ENCODE results near the gene UBE2G1. TPM values are rescaled to one million over a fixed set of nuclear protein-coding genes. Genes with fewer than 3 reads are reported as not detected.

Gene UBE2G1
- total RNA-seq, 4 donors from 2014 or later = 16.5 to 51.8 (median 33.9) TPM

DNA sequence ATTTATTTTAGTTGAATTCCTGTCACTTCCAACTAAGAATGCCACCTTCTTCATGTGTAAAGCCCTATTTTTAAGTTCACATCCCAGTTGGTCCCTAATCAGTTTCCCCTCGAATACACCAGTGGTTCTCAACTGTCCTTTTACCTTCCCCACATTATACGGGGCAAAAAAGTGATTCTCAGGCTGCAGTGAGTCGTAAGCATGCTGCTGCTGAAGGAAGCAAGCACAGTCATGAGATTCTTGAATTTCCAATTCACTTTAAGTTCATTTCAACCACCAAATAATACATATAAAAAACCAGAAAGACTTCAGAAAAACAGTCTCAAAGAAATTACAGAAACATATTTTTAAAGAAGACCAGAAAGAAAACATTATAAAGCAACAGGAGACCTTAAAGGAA is 47.9 kb downstream of the UBE2G1 start:
- Histone ChIP-seq H3K36me3 (no peaks in the 10 kb centered on the region), H3K9me3 (no peaks in the 10 kb centered on the region), H3K27ac (peak overlapping the region; percentile 42 to 55), H3K4me1 (peaks cover 0 to 8% of the 10 kb centered on the region in 2 donors), H3K4me3 (no peak overlapping the region), H3K27me3 (no peaks in the 10 kb centered on the region)
- DNase-seq = no peak
- intact Hi-C loops (cut with DNase I; ENCODE audit: low total_unique reads) = no loop called here
- no peak for TF ChIP-seq POLR2A (IDR thresholded peaks at IDR 0.05)
- TF ChIP-seq, protein P1, sequence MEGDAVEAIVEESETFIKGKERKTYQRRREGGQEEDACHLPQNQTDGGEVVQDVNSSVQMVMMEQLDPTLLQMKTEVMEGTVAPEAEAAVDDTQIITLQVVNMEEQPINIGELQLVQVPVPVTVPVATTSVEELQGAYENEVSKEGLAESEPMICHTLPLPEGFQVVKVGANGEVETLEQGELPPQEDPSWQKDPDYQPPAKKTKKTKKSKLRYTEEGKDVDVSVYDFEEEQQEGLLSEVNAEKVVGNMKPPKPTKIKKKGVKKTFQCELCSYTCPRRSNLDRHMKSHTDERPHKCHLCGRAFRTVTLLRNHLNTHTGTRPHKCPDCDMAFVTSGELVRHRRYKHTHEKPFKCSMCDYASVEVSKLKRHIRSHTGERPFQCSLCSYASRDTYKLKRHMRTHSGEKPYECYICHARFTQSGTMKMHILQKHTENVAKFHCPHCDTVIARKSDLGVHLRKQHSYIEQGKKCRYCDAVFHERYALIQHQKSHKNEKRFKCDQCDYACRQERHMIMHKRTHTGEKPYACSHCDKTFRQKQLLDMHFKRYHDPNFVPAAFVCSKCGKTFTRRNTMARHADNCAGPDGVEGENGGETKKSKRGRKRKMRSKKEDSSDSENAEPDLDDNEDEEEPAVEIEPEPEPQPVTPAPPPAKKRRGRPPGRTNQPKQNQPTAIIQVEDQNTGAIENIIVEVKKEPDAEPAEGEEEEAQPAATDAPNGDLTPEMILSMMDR (IDR thresholded peaks at IDR 0.05) = no peak

DNA sequence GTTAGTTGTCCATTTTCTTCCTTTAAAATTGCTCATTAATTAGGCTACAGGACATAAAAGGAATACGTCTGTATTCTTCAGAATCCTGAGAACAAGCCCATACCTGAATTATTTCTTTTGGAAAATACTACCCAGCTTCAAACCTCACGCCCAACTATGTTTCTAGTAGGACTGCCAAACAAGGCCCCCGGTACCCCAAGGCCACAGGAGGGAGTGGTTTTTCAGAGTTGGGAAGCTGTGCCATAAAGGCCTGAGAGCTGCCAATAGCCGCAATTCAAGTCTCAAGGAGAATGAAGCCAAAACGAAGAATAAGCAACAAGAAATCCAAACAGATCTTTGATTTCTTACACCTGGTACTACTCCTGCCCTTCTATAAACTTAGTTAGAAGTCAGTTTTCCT is 48.3 kb downstream of the UBE2G1 start:
- TF ChIP-seq, protein P1 (IDR thresholded peaks at IDR 0.05) = no peak
- TF ChIP-seq POLR2A (IDR thresholded peaks at IDR 0.05) = no peak
- Histone ChIP-seq H3K4me1 (peaks cover 0 to 8% of the 10 kb centered on the region in 2 donors), H3K27me3 (no peaks in the 10 kb centered on the region), H3K4me3 (no peak overlapping the region), H3K9me3 (no peaks in the 10 kb centered on the region), H3K27ac (peak overlapping the region; percentile 42 to 55), H3K36me3 (no peaks in the 10 kb centered on the region)
- DNase-seq = no peak
- intact Hi-C loops (cut with DNase I; ENCODE audit: low total_unique reads) = no loop called here

DNA sequence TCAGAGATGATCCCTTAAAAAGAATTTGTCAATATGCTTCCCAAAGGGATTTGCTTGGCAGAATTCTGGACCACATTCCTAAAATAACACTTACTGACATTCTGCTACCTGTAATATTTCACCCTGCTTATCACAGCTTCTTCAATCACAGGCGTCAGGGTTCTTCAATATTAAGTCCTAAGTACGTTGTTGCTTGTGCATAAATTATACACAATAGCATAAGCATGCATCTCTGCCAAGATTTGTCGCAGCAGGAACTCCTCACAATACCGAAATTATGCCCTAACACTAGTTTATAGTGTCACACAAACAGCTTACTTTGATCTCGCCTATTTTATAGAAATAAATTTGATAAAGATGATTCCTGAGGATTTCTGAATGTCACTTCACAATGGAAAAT is 48.9 kb downstream of the UBE2G1 start:
- Histone ChIP-seq H3K27ac (peak overlapping the region; percentile 42 to 55), H3K36me3 (no peaks in the 10 kb centered on the region), H3K9me3 (no peaks in the 10 kb centered on the region), H3K27me3 (no peaks in the 10 kb centered on the region), H3K4me3 (no peak overlapping the region), H3K4me1 (peaks cover 0 to 8% of the 10 kb centered on the region in 2 donors)
- intact Hi-C loops (cut with DNase I; ENCODE audit: low total_unique reads) = no loop called here
- DNase-seq = no peak
- TF ChIP-seq POLR2A (IDR thresholded peaks at IDR 0.05) = no peak
- TF ChIP-seq, protein P1 (IDR thresholded peaks at IDR 0.05) = no peak

DNA sequence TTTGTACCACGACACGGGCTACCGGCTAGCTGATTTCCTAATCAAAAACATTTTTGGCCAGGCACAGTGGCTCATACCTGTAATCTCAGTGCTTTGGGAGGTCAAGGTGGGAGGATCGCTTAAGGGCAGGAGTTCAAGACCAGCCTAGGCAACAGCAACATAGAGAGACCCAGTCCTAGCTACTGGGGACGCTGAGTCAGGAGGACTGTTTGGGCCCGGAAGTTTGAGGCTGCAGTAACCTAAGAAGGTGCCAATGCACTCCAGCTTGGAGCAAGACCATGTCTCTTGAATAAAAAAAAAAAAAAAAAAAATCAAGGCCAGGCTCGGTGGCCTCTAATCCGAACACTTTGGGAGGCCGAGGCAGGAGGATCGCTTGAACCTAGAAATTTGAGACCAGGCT is 49.8 kb downstream of the UBE2G1 start:
- intact Hi-C loops (cut with DNase I; ENCODE audit: low total_unique reads) = no loop called here
- H3K9me3 ChIP-seq = no peaks in the 10 kb centered on the region
- no peak overlapping the region for H3K27ac ChIP-seq
- no peak for DNase-seq
- H3K27me3 ChIP-seq = no peaks in the 10 kb centered on the region
- no peak overlapping the region for H3K4me3 ChIP-seq
- peaks cover 0 to 8% of the 10 kb centered on the region in 2 donors for H3K4me1 ChIP-seq
- TF ChIP-seq, protein P1 (IDR thresholded peaks at IDR 0.05) = no peak
- TF ChIP-seq POLR2A (IDR thresholded peaks at IDR 0.05) = no peak
- H3K36me3 ChIP-seq = no peaks in the 10 kb centered on the region

DNA sequence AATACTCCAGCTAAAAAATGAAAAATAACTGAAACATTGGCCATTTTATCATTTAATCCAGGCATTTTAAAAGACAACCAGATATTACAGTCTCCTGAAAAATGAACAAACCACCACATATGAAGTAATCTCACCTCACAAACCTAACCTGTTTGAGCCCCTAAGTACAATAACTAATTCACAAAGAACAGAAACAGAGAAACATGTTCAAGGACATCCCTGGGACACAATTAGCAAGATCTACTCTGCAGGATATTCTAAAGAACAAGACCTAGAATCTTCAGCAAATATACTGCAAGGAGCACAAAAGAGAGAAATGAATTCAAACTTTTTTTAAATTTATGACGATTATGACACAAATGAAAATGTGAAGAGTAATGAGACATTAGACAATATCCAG is 51.9 kb downstream of the UBE2G1 start:
- Histone ChIP-seq H3K4me3 (no peak overlapping the region), H3K9me3 (no peaks in the 10 kb centered on the region), H3K4me1 (peaks cover 7 to 8% of the 10 kb centered on the region in 2 donors), H3K36me3 (no peaks in the 10 kb centered on the region), H3K27me3 (no peaks in the 10 kb centered on the region), H3K27ac (no peak overlapping the region)
- intact Hi-C loops (cut with DNase I; ENCODE audit: low total_unique reads) = no loop called here
- TF ChIP-seq, protein P1 (IDR thresholded peaks at IDR 0.05) = no peak
- TF ChIP-seq POLR2A (IDR thresholded peaks at IDR 0.05) = no peak
- DNase-seq = no peak
